ENCODE data around the gene ERCC3. TPM values are rescaled to one million over a fixed set of nuclear protein-coding genes. Genes with fewer than 3 reads are reported as not detected.

ERCC3 gene
- total RNA-seq, 1 experiment from 2014 or later, result 42.1 TPM

DNA sequence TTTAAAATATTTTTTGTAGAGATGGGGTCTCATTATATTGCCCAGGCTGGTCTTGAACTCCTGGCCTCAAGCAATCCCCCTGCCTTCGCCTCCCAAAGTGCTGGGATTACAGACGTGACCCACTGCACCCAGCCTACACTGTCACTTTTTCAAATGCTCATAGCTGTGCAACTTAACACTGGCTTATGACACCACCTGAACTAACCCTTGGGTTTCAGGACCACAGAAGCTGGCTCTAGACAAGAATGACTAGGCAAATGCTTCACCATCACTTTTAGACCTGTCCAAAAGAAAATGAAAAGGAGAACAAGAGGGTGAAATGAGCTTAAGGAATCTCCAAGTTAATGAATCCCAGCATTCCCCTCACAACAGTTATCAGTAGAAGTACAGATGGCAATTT is 13.3 kb downstream of the ERCC3 start:
- H3K27ac Mint-ChIP-seq (ENCODE audit: unreplicated experiment), result no peak overlapping the region
- no peak for DNase-seq
- no peaks in the 10 kb centered on the region for H3K27me3 Mint-ChIP-seq (ENCODE audit: unreplicated experiment)
- CTCF ChIA-PET, result interaction anchor here (0.6 to 1.3 kb wide), 4 partner anchors 13 to 764 kb away, joined by 3 to 5 read pairs (median 4); partner anchors contain the start of gene ERCC3
- H3K9me3 Mint-ChIP-seq (ENCODE audit: low read depth, unreplicated experiment), result peaks cover 9% of the 10 kb centered on the region
- peaks cover 19% of the 10 kb centered on the region for H3K4me1 Mint-ChIP-seq (ENCODE audit: low read depth, unreplicated experiment)
- TF ChIP-seq, protein P1, sequence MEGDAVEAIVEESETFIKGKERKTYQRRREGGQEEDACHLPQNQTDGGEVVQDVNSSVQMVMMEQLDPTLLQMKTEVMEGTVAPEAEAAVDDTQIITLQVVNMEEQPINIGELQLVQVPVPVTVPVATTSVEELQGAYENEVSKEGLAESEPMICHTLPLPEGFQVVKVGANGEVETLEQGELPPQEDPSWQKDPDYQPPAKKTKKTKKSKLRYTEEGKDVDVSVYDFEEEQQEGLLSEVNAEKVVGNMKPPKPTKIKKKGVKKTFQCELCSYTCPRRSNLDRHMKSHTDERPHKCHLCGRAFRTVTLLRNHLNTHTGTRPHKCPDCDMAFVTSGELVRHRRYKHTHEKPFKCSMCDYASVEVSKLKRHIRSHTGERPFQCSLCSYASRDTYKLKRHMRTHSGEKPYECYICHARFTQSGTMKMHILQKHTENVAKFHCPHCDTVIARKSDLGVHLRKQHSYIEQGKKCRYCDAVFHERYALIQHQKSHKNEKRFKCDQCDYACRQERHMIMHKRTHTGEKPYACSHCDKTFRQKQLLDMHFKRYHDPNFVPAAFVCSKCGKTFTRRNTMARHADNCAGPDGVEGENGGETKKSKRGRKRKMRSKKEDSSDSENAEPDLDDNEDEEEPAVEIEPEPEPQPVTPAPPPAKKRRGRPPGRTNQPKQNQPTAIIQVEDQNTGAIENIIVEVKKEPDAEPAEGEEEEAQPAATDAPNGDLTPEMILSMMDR (IDR thresholded peaks at IDR 0.05; ENCODE audit: unreplicated experiment), result no peak
- intact Hi-C loops (cut with micrococcal nuclease; ENCODE audit: unreplicated experiment), result no loop called here
- H3K36me3 Mint-ChIP-seq (ENCODE audit: insufficient read depth, unreplicated experiment), result peaks cover 56% of the 10 kb centered on the region
- H3K4me3 Mint-ChIP-seq (ENCODE audit: low read depth, unreplicated experiment), result no peak overlapping the region
- no TSS peak for BruUV-seq (replicated peaks)

DNA sequence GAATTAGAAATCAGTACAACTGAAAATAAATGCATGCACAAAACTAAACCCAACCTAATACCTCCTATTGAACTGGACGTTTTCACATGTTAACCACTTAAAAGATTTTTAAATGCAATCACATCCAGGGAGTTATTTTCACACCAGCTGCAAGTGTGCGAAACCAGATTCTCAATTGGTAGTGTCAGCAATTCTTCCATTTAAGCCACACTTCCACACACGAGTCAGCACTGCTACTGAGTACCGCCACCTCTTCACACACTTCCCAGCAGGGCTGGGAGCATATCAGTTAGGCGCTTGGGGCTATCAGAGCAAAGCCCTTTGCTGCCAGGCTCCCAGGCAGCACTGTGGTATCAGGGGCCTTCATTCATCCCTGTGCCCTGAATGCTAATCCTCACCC is 14.2 kb downstream of the ERCC3 start:
- peaks cover 9% of the 10 kb centered on the region for H3K9me3 Mint-ChIP-seq (ENCODE audit: low read depth, unreplicated experiment)
- no peak overlapping the region for H3K27ac Mint-ChIP-seq (ENCODE audit: unreplicated experiment)
- CTCF ChIA-PET, result no interaction called here

DNA sequence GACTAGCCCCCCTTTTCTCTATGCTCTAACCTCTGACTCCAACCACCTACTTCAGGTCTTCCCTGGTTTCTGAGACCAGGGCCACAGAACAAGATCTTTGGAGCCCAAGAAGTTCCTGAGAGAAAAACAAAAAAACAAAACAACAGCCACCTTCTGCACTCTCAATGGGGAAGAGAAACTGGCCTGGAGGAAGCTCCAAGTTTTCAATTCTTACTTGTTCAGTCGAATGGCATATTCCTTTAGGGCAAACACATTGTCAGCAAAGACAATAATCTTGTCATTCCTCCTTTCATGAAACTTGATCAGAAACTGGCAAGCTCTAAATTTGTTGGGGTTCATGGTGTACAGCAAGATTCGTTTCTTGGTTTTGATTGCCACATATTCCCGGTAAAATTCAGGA is 15.0 kb downstream of the ERCC3 start:
- intact Hi-C loops (cut with micrococcal nuclease; ENCODE audit: unreplicated experiment), result no loop called here
- CTCF ChIA-PET, result no interaction called here
- Mint-ChIP-seq H3K9me3 (ENCODE audit: low read depth, unreplicated experiment) (peaks cover 5% of the 10 kb centered on the region), H3K36me3 (ENCODE audit: insufficient read depth, unreplicated experiment) (peaks cover 43% of the 10 kb centered on the region), H3K4me3 (ENCODE audit: low read depth, unreplicated experiment) (no peak overlapping the region), H3K27me3 (ENCODE audit: unreplicated experiment) (no peaks in the 10 kb centered on the region), H3K27ac (ENCODE audit: unreplicated experiment) (no peak overlapping the region), H3K4me1 (ENCODE audit: low read depth, unreplicated experiment) (peaks cover 19% of the 10 kb centered on the region)
- BruUV-seq (replicated peaks), result no TSS peak
- DNase-seq, result no peak
- TF ChIP-seq, protein P1 (IDR thresholded peaks at IDR 0.05; ENCODE audit: unreplicated experiment), result no peak

More for the DNA sequence above, 14.2 kb downstream of the ERCC3 start:
- Mint-ChIP-seq H3K4me3 (ENCODE audit: low read depth, unreplicated experiment) (no peak overlapping the region), H3K36me3 (ENCODE audit: insufficient read depth, unreplicated experiment) (peaks cover 51% of the 10 kb centered on the region), H3K27me3 (ENCODE audit: unreplicated experiment) (no peaks in the 10 kb centered on the region), H3K4me1 (ENCODE audit: low read depth, unreplicated experiment) (peaks cover 19% of the 10 kb centered on the region)
- intact Hi-C loops (cut with micrococcal nuclease; ENCODE audit: unreplicated experiment), result no loop called here
- TF ChIP-seq, protein P1 (IDR thresholded peaks at IDR 0.05; ENCODE audit: unreplicated experiment), result no peak
- no peak for DNase-seq
- no TSS peak for BruUV-seq (replicated peaks)

DNA sequence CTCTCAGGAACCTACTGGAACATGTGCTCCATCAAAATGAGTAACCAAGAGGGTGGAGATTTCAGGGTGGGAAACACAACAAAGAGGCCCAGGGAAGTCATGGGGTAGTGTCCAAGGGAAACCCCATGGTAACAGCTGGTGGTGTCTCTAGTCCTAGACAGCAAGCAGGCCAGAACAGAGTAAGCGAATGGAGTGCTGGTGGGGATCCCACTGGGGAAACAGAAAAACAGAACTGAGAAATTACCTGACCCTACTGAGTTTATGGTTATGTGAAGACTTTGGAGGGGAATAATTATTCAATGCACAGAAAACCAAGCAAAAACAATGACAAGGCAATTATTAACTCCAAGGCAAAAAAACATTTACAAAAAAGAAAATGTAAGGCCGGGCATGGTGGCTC is 16.9 kb downstream of the ERCC3 start:
- TF ChIP-seq, protein P1 (IDR thresholded peaks at IDR 0.05; ENCODE audit: unreplicated experiment), result no peak
- Mint-ChIP-seq H3K9me3 (ENCODE audit: low read depth, unreplicated experiment) (no peaks in the 10 kb centered on the region), H3K4me1 (ENCODE audit: low read depth, unreplicated experiment) (peaks cover 5% of the 10 kb centered on the region), H3K4me3 (ENCODE audit: low read depth, unreplicated experiment) (no peak overlapping the region), H3K27ac (ENCODE audit: unreplicated experiment) (no peak overlapping the region), H3K27me3 (ENCODE audit: unreplicated experiment) (no peaks in the 10 kb centered on the region), H3K36me3 (ENCODE audit: insufficient read depth, unreplicated experiment) (peaks cover 38% of the 10 kb centered on the region)
- DNase-seq, result no peak
- no TSS peak for BruUV-seq (replicated peaks)
- intact Hi-C loops (cut with micrococcal nuclease; ENCODE audit: unreplicated experiment), result no loop called here
- CTCF ChIA-PET, result no interaction called here

Measured in Calu3 (cell line).